PC-3 (cell line): ENCODE measurements around the gene NUP155. TPM values are rescaled to one million over a fixed set of nuclear protein-coding genes. Genes with fewer than 3 reads are reported as not detected.
A peak's percentile ranks its signal among the peaks of the same experiment; 100 is the strongest.
"Not testable (repeated sequence)": the region's sequence is repeated elsewhere in the genome, so short reads cannot be mapped to it uniquely, and the experiment has no call there.

Experiments
- ATAC-seq: fragments of 200-7000 bp; cut with Tn5 transposase; 2 replicates; pipeline ENCODE4 v1.9.1; 2020; ENCODE audit warnings: mild to moderate bottlenecking, moderate library complexity
- BruUV-seq: library from RNA; stranded (reverse); fragments of 400-500 nt; replicated peaks from 2 replicates; lab custom pipeline; 2021; lab: Mats Ljungman, UMichigan
- CTCF ChIA-PET: fragments of 300-600 bp; sonication (Branson Sonifier 250); formaldehyde crosslinking; loops from one replicate; lab custom pipeline; 2022; ENCODE audit warnings: antibody characterized with exemption; lab: Charles Lee
- POLR2A ChIA-PET: fragments of 300-600 bp; sonication (Branson Sonifier 250); formaldehyde crosslinking; loops from one replicate; lab custom pipeline; 2022; ENCODE audit warnings: antibody characterized with exemption; ENCODE audit not compliant: unreplicated experiment; lab: Charles Lee
- DNase-seq: peaks from one replicate; pipeline ENCODE4 v3.0.0-alpha.2; 2015
- H2AFZ ChIP-seq: fragments of 300-600 bp; sonication (generic); 2 replicates; pipeline ENCODE4 v1.6.0; 2016; ENCODE audit warnings: antibody characterized with exemption, low read length
- H3F3A ChIP-seq: fragments of 300-600 bp; sonication (generic); one replicate; pipeline ENCODE4 v1.6.0; 2017; ENCODE audit warnings: antibody characterized with exemption, low read length, control low read depth, mild to moderate bottlenecking; ENCODE audit not compliant: unreplicated experiment
- H3K27ac ChIP-seq: fragments of 300-600 bp; sonication (generic); 2 replicates; pipeline ENCODE4 v1.5.1; 2016; ENCODE audit warnings: mild to moderate bottlenecking, low read length
- H3K27me3 ChIP-seq: fragments of 300-600 bp; sonication (generic); 2 replicates; pipeline ENCODE4 v1.6.1; 2016; ENCODE audit warnings: low read length, mixed read lengths
- H3K36me3 ChIP-seq: fragments of 300-600 bp; sonication (generic); 2 replicates; pipeline ENCODE4 v1.6.1; 2016; ENCODE audit warnings: low read depth, mixed run types, low read length, mixed read lengths
- H3K4me1 ChIP-seq: fragments of 300-600 bp; sonication (generic); 2 replicates; pipeline ENCODE4 v1.5.1; 2016; ENCODE audit warnings: low read length; ENCODE audit not compliant: insufficient read depth
- H3K4me2 ChIP-seq: fragments of 300-600 bp; sonication (generic); 2 replicates; pipeline ENCODE4 v1.6.0; 2016; ENCODE audit warnings: low read length
- H3K4me3 ChIP-seq: fragments of 300-600 bp; sonication (generic); 2 replicates; pipeline ENCODE4 v1.5.1; 2016; ENCODE audit warnings: mild to moderate bottlenecking, low read length, mixed read lengths
- H3K79me2 ChIP-seq: fragments of 300-600 bp; sonication (generic); 2 replicates; pipeline ENCODE4 v1.6.1; 2017; ENCODE audit warnings: low read length, mixed read lengths
- H3K9ac ChIP-seq: fragments of 300-600 bp; sonication (generic); 2 replicates; pipeline ENCODE4 v1.6.0; 2016; ENCODE audit warnings: mild to moderate bottlenecking, low read length
- H3K9me2 ChIP-seq: fragments of 300-600 bp; sonication (generic); replicated peaks from 2 replicates; pipeline ENCODE4 v1.6.1; 2016; ENCODE audit warnings: mixed run types, low read length, mixed read lengths
- H3K9me3 ChIP-seq: fragments of 300-600 bp; sonication (generic); 2 replicates; pipeline ENCODE4 v1.6.1; 2016; ENCODE audit warnings: low read length, mixed read lengths
- H4K20me1 ChIP-seq: fragments of 300-600 bp; sonication (generic); 2 replicates; pipeline ENCODE4 v1.6.1; 2016; ENCODE audit warnings: low read length, mixed read lengths
- EZH2 ChIP-seq: fragments of 300-600 bp; sonication (generic); IDR thresholded peaks from one replicate; pipeline ENCODE4 v1.6.1; 2017; ENCODE audit warnings: antibody characterized with exemption, mild to moderate bottlenecking, low read length; ENCODE audit not compliant: unreplicated experiment
- EZH2phosphoT487 ChIP-seq: fragments of 300-600 bp; sonication (generic); IDR thresholded peaks from 2 replicates; pipeline ENCODE4 v1.6.1; 2018; ENCODE audit warnings: mild to moderate bottlenecking, antibody characterized with exemption, low read length, borderline replicate concordance
- intact Hi-C: fragments of 100-400 bp; cut with micrococcal nuclease; formaldehyde crosslinking; loops from 2 replicates; pipeline ENCODE4 v1.9.0; 2023
- total RNA-seq: library from RNA; depleted of rRNA; stranded (reverse); fragments of >200 nt; gene quantifications from 2 replicates; pipeline ENCODE4 v1.2.3, GENCODE V29; 2014
- TF ChIP-seq, protein P1 (sequence below): fragments of 300-600 bp; sonication (generic); conservative IDR thresholded peaks from 2 replicates; pipeline ENCODE4 v1.5.1; 2017; ENCODE audit warnings: antibody characterized with exemption, low read depth, mild to moderate bottlenecking, low read length

NUP155 gene
- total RNA-seq, 1 experiment from 2014 or later: 59.0 TPM

DNA sequence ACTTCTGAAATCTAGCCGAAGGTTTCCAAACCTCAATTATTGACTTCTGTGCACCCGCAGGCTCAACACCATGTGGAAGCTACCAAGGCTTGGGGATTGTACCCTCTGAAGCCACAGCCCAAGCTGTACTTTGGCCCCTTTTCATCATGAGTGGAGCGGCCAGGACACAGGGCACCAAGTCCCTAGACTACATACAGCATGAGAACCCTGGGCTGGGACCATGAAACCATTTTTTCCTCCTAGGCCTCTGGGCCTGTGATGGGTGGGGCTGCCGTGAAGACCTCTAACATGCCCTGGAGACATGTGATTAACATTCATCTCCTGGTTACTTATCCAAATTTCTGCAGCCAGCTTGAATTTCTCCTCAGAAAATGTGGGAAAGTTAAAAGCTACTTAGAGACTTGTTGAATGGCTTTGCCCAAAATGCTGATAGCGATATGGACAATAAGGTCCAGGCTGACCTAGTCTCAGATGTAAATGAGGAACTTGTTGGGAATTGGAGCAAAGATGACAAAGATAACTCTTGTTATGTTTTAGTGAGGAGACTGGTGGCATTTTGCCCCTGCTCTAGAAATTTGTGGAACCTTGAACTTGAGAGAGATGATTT, 87.6 kb downstream of the NUP155 start:
- TF ChIP-seq EZH2phosphoT487: no peak
- Histone ChIP-seq H3K4me3 (no peak overlapping the region), H3K4me2 (no peak overlapping the region), H3K9me2 (no peaks in the 10 kb centered on the region), H3K36me3 (peaks cover 6% of the 10 kb centered on the region; the same call in 1 of the 2 replicates), H3K9ac (no peak overlapping the region), H3K9me3 (peaks cover 4% of the 10 kb centered on the region; the same call in 1 of the 2 replicates), H4K20me1 (no peaks in the 10 kb centered on the region), H3F3A (no peaks in the 10 kb centered on the region), H2AFZ (no peak overlapping the region), H3K79me2 (no peaks in the 10 kb centered on the region), H3K27ac (no peak overlapping the region), H3K4me1 (no peaks in the 10 kb centered on the region), H3K27me3 (no peaks in the 10 kb centered on the region)
- ChIA-PET POLR2A (no interaction called here), CTCF (no interaction called here)
- intact Hi-C loops: no loop called here
- no peak for ATAC-seq
- no peak for DNase-seq
- BruUV-seq: no TSS peak

DNA sequence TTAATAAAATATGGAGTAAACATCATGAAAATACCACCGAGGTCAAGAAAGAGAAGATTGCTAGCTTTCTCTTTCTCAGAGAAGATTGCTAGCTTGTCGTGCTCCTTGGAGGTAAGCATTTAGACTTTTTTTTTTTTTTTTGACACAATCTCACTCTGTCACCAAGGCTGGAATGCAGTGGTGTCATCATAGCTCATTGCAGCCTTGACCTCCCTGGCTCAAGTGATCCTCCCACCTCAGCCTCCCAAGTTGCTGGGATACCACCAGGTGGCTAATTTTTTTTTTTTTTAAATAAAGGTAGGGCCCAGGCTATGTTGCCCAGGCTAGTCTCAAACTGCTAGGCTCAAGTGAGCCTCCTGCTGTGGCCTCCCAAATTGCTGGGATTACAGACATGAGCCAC, 95.4 kb downstream of the NUP155 start:
- peaks cover 12% of the 10 kb centered on the region for H3K4me1 ChIP-seq
- H3K79me2 ChIP-seq: no peaks in the 10 kb centered on the region
- no peak overlapping the region for H3K9ac ChIP-seq
- no peak overlapping the region for H3K4me3 ChIP-seq
- no peaks in the 10 kb centered on the region for H3F3A ChIP-seq
- BruUV-seq: no TSS peak
- H4K20me1 ChIP-seq: no peaks in the 10 kb centered on the region
- H2AFZ ChIP-seq: no peak overlapping the region
- no peaks in the 10 kb centered on the region for H3K27me3 ChIP-seq
- POLR2A ChIA-PET: no interaction called here
- peak; percentile 5; the same call in 1 of the 2 replicates for ATAC-seq
- DNase-seq: no peak
- H3K9me2 ChIP-seq: no peaks in the 10 kb centered on the region
- H3K9me3 ChIP-seq: no peaks in the 10 kb centered on the region
- no peak overlapping the region for H3K27ac ChIP-seq
- CTCF ChIA-PET: interaction anchor here (0.6 kb wide), 1 partner anchor 225 kb away, joined by 8 read pairs; no protein-coding TSS in a partner anchor
- intact Hi-C loops: no loop called here
- no peak overlapping the region for H3K4me2 ChIP-seq
- peaks cover 3% of the 10 kb centered on the region; the same call in 1 of the 2 replicates for H3K36me3 ChIP-seq
- TF ChIP-seq, protein P1, sequence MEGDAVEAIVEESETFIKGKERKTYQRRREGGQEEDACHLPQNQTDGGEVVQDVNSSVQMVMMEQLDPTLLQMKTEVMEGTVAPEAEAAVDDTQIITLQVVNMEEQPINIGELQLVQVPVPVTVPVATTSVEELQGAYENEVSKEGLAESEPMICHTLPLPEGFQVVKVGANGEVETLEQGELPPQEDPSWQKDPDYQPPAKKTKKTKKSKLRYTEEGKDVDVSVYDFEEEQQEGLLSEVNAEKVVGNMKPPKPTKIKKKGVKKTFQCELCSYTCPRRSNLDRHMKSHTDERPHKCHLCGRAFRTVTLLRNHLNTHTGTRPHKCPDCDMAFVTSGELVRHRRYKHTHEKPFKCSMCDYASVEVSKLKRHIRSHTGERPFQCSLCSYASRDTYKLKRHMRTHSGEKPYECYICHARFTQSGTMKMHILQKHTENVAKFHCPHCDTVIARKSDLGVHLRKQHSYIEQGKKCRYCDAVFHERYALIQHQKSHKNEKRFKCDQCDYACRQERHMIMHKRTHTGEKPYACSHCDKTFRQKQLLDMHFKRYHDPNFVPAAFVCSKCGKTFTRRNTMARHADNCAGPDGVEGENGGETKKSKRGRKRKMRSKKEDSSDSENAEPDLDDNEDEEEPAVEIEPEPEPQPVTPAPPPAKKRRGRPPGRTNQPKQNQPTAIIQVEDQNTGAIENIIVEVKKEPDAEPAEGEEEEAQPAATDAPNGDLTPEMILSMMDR: no peak
- no peak for TF ChIP-seq EZH2
- TF ChIP-seq EZH2phosphoT487: no peak

DNA sequence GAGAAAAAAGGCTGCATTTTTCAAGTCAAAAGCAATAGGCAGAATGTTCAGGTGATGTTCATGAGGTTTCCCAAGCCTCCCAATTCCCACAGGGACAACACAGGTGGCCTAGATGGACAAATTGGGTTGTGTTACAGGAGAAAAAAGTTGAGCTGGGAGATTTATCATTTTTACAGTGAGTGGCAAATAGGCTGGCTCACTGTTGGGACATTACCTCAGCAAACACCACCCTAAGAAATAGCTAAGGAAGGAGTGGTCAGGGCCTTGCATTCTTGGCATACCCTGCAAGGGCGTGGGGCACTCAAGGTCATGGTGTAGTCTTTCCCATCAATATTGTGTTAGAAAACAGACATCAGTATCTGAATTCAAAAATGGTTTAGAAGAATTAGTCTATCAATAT, 98.4 kb downstream of the NUP155 start:
- CTCF ChIA-PET: no interaction called here

DNA sequence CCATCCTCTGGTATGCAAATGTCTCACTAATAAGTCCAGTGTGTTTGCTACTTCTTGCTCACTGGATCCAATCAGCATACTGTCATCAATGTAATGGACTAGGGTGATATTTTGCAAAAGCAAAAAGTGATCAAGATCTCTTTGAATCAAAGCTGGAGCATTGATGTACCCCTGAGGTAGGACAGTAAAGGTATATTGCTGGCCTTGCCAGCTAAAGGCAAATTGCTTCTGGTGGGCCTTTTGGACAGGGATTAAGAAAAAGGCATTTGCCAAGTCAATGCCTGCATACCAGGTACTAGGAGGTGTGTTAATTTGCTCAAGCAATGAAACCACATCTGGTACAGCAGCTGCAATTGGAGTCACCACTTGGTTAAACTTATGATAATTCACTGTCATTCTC, 102.8 kb downstream of the NUP155 start:
- ATAC-seq, H3F3A ChIP-seq, POLR2A ChIA-PET, H3K9me2 ChIP-seq, CTCF ChIA-PET, intact Hi-C loops, DNase-seq, H3K27ac ChIP-seq, H3K79me2 ChIP-seq, H3K4me2 ChIP-seq, H3K27me3 ChIP-seq, H3K9ac ChIP-seq, H3K36me3 ChIP-seq, H3K9me3 ChIP-seq, H4K20me1 ChIP-seq, H3K4me3 ChIP-seq, BruUV-seq, H2AFZ ChIP-seq: not testable (repeated sequence)
- H3K4me1 ChIP-seq: peaks cover 12% of the 10 kb centered on the region

More for the DNA sequence above, 98.4 kb downstream of the NUP155 start:
- DNase-seq (peak; percentile 84), ATAC-seq (peak; percentile 100)
- H3K27me3 ChIP-seq: no peaks in the 10 kb centered on the region
- H3K4me2 ChIP-seq: peak overlapping the region; percentile 32; the same call in 1 of the 2 replicates
- H3K9ac ChIP-seq: no peak overlapping the region
- H3F3A ChIP-seq: no peaks in the 10 kb centered on the region
- POLR2A ChIA-PET: interaction anchor here (0.5 to 0.9 kb wide), 2 partner anchors 18 to 24 kb away, joined by 4 to 23 read pairs; no protein-coding TSS in a partner anchor
- TF ChIP-seq, protein P1: no peak
- TF ChIP-seq EZH2phosphoT487 (no peak), EZH2 (no peak)
- no peaks in the 10 kb centered on the region for H3K9me3 ChIP-seq
- no peaks in the 10 kb centered on the region for H3K9me2 ChIP-seq
- no peak overlapping the region for H3K4me3 ChIP-seq
- H3K27ac ChIP-seq: peak overlapping the region; percentile 19
- H3K4me1 ChIP-seq: peaks cover 12% of the 10 kb centered on the region
- intact Hi-C loops: no loop called here
- peak overlapping the region; percentile 21; the same call in 1 of the 2 replicates for H2AFZ ChIP-seq
- H3K79me2 ChIP-seq: no peaks in the 10 kb centered on the region
- no peaks in the 10 kb centered on the region for H3K36me3 ChIP-seq
- no peaks in the 10 kb centered on the region for H4K20me1 ChIP-seq
- no TSS peak for BruUV-seq
